Suprapubic skin (tissue), 4 donors: Measurements from ENCODE around the gene HM13. TPM values are rescaled to one million over a fixed set of nuclear protein-coding genes. Genes with fewer than 3 reads are reported as not detected.

Experiments used
- DNase-seq, 2 donors: peaks; one replicate each; pipeline ENCODE4 v3.0.0-alpha.2; 2019; ENCODE audit warnings: low spot score in 2 of 2
- H3K27ac ChIP-seq: fragments of 200-600 bp; sonication (generic); one replicate; pipeline ENCODE4 v1.5.1; 2019
- H3K27me3 ChIP-seq: fragments of 200-600 bp; sonication (generic); one replicate; pipeline ENCODE4 v1.5.1; 2019
- H3K36me3 ChIP-seq: fragments of 200-600 bp; sonication (generic); one replicate; pipeline ENCODE4 v1.5.1; 2019
- H3K4me1 ChIP-seq: fragments of 200-600 bp; sonication (generic); one replicate; pipeline ENCODE4 v1.5.1; 2019
- H3K4me3 ChIP-seq: fragments of 200-600 bp; sonication (generic); one replicate; pipeline ENCODE4 v1.5.1; 2019; ENCODE audit warnings: mild to moderate bottlenecking
- H3K9me3 ChIP-seq: fragments of 200-600 bp; sonication (generic); one replicate; pipeline ENCODE4 v1.5.1; 2019
- EP300 ChIP-seq: sonication (generic); formaldehyde crosslinking; IDR thresholded peaks from one replicate; pipeline ENCODE4 v1.6.1; 2017; ENCODE audit warnings: antibody characterized with exemption
- POLR2A ChIP-seq, 2 donors: fragments of 450-650 bp; IDR thresholded peaks; one replicate each; pipeline ENCODE4 v1.6.1; 2017; ENCODE audit warnings: antibody characterized with exemption in 2 of 2, mild to moderate bottlenecking in 2 of 2, moderate library complexity in 2 of 2
- POLR2AphosphoS5 ChIP-seq, 3 donors: sonication (generic); formaldehyde crosslinking; IDR thresholded peaks; one replicate each; pipeline ENCODE4 v1.6.1; 2017; ENCODE audit warnings: antibody characterized with exemption in 3 of 3
- WGBS: methylation state at CpG from one replicate; pipeline ENCODE4 v1.1.5; 2018; 5-methylcytosine and 5-hydroxymethylcytosine counted together
- total RNA-seq, 4 donors: library from RNA; depleted of rRNA; stranded (reverse); fragments of >200 nt; gene quantifications; one replicate each; pipeline ENCODE4 v1.1.0, GENCODE V29; 2016
- TF ChIP-seq, protein P1 (sequence below), 2 donors: fragments of 200-600 bp in 1 of 2; fragments of 450-650 bp in 1 of 2; sonication (generic) in 1 of 2; IDR thresholded peaks; one replicate each; pipeline ENCODE4 v1.5.1; 2016 to 2019; ENCODE audit warnings: antibody characterized with exemption in 2 of 2, mild to moderate bottlenecking in 1 of 2, moderate library complexity in 1 of 2

HM13 gene
- total RNA-seq, 4 donors from 2014 or later, result 44.3 to 59.7 (median 54.4) TPM

DNA sequence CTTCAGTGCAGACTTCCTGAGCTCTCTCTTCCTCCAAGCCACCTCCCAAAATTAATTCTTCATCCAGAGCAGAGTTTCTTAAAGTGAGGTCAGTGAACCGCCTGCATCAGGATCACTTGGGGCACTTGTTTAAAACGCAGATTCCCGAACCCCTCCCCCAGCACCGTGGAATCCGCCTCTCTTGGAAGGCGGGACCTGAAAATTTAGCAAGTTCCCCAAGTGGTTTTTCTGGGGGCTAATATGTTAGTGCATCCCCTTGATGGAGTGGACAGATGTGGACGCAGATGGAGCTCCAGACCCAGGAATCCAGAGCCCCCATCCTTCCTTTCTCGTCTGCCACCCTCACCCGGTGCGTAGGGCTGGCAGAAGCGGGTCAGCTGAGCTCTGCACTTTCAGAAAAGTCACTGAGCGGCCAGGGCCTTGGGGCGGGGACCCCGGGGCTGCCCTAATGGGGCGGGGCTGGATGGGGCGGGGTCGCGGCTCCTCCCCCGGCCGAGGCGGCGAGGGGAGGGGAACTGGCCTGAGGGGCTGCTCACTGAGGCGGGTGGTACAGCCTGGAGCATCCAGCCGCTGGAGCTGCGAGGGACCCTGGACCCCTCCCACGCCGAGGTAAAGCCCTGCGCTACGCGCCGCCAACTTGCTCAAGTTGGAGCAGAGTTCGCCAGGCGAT is 39.3 kb upstream of the HM13 start, which contains the start of the genes DEFB124 and REM1:
Gene DEFB124, minus strand, starts transcription at position 370 of the 670 bp plus-strand sequence. CDS start 2,114 bp downstream, outside the sequence.
Gene REM1, plus strand, starts transcription at position 531 of the 670 bp plus-strand sequence. CDS start 1,158 bp downstream, outside the sequence.
- Histone ChIP-seq H3K27me3 (peaks cover 16% of the 10 kb centered on the region), H3K36me3 (no peaks in the 10 kb centered on the region), H3K4me1 (peaks cover 24% of the 10 kb centered on the region), H3K9me3 (no peaks in the 10 kb centered on the region), H3K4me3 (peak within 1 kb of the TSS; percentile 52), H3K27ac (no peak within 1 kb of the TSS)
- 14% methylated on average over 11 of the region's 33 CpGs for WGBS
- DNase-seq, result no peak
- TF ChIP-seq, protein P1, sequence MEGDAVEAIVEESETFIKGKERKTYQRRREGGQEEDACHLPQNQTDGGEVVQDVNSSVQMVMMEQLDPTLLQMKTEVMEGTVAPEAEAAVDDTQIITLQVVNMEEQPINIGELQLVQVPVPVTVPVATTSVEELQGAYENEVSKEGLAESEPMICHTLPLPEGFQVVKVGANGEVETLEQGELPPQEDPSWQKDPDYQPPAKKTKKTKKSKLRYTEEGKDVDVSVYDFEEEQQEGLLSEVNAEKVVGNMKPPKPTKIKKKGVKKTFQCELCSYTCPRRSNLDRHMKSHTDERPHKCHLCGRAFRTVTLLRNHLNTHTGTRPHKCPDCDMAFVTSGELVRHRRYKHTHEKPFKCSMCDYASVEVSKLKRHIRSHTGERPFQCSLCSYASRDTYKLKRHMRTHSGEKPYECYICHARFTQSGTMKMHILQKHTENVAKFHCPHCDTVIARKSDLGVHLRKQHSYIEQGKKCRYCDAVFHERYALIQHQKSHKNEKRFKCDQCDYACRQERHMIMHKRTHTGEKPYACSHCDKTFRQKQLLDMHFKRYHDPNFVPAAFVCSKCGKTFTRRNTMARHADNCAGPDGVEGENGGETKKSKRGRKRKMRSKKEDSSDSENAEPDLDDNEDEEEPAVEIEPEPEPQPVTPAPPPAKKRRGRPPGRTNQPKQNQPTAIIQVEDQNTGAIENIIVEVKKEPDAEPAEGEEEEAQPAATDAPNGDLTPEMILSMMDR (IDR thresholded peaks at IDR 0.05), result no peak
- TF ChIP-seq POLR2A (IDR thresholded peaks at IDR 0.05), result no peak
- TF ChIP-seq POLR2AphosphoS5 (IDR thresholded peaks at IDR 0.05), result no peak
- no peak for TF ChIP-seq EP300

DNA sequence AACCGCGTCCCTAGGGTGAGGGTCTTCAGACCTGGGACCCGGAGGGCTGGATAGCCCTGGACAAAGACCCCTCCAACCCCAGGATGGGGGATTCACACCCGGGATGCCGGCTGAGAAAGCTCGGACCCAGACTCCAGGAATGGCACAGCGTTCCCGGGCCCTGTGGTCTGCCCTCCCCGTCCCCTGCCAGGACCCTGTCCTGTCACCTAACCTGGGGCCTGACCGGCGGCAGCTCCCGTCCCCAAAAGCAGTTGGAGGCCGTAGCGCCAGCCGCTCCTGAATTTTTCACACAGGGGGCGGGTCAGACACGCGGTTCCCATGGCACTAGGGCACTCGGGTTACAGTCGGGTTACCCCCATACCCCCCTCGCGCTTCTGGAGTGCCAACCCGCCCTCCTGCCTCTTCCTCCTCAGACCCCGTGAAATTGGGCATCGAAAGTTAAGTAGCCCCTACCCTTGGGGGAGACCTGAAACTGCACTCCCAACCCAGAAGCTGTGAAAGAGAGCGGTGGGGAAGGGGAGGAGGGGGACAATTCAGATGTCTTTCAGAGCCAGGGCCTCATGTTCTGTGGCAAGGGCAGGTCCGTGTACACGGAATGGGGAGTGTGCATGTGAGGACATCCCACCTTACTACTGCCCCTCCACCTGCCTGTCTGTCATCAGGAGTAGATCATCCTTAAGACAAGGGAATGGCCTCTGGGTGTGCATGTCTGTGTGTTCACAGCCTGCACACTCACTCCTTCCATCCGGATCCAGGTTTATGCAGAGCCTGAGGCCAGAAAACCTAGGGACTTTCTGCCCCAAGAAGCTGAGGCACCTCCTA is 38.6 kb upstream of the HM13 start:
- DNase-seq, result peak in 1 of 2 donors; percentile 62

DNA sequence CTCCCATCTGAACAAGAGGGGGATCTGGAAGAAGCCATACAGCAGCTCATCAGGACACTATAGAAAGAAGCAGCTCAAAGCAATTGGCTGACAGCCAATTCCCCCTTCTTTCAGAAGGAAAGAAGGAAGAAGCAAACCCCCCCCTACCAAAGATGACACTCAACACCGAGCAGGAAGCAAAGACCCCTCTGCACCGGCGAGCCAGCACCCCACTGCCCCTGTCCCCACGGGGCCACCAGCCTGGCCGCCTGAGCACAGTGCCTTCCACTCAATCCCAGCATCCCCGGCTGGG is 38.0 kb upstream of the HM13 start:
- H3K27me3 ChIP-seq, result peaks cover 16% of the 10 kb centered on the region
- WGBS, result 71% methylated on average over 6 of the region's 6 CpGs
- TF ChIP-seq POLR2AphosphoS5 (IDR thresholded peaks at IDR 0.05) (no peak), POLR2A (IDR thresholded peaks at IDR 0.05) (no peak), EP300 (no peak)
- TF ChIP-seq, protein P1 (IDR thresholded peaks at IDR 0.05), result no peak
- peaks cover 24% of the 10 kb centered on the region for H3K4me1 ChIP-seq
- no peak overlapping the region for H3K27ac ChIP-seq
- DNase-seq, result no peak
- no peaks in the 10 kb centered on the region for H3K9me3 ChIP-seq
- peak overlapping the region; percentile 52 for H3K4me3 ChIP-seq
- H3K36me3 ChIP-seq, result no peaks in the 10 kb centered on the region

More for the DNA sequence above, 38.6 kb upstream of the HM13 start:
- no peak overlapping the region for H3K27ac ChIP-seq
- H3K36me3 ChIP-seq, result no peaks in the 10 kb centered on the region
- H3K4me1 ChIP-seq, result peaks cover 24% of the 10 kb centered on the region
- 5% methylated on average over 23 of the region's 29 CpGs for WGBS
- TF ChIP-seq, protein P1 (IDR thresholded peaks at IDR 0.05), result no peak
- TF ChIP-seq POLR2A (IDR thresholded peaks at IDR 0.05), result no peak
- no peak for TF ChIP-seq EP300
- TF ChIP-seq POLR2AphosphoS5 (IDR thresholded peaks at IDR 0.05), result no peak
- H3K4me3 ChIP-seq, result peak overlapping the region; percentile 52
- no peaks in the 10 kb centered on the region for H3K9me3 ChIP-seq
- H3K27me3 ChIP-seq, result peaks cover 16% of the 10 kb centered on the region

DNA sequence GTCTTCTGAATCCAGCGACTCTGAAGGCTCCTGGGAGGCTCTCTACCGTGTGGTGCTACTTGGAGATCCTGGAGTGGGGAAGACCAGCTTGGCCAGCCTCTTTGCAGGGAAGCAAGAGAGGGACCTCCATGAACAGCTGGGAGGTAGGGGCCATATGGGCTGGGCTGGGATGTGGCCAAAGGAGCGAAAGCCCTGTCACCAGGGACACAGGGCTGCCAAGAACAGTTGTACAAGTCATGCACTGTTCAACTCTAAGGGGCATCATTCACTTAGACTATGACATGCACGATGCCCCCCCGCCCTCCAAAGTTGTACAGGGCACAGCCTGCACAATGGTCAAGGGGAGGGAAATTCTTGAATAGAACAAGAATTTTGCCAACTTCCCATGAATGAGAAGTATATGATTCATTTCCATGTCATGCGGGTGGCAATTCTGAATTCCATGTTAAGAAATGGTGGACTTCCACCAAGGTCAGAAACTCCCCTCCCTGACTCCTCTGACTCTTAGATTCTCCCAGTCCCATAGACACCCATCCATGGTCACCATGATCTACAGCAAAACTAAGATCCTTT is 37.5 kb upstream of the HM13 start:
- H3K4me1 ChIP-seq, result peaks cover 24% of the 10 kb centered on the region
- WGBS, result 88% methylated on average over 6 of the region's 6 CpGs
- H3K4me3 ChIP-seq, result peak overlapping the region; percentile 52
- TF ChIP-seq EP300 (no peak), POLR2A (IDR thresholded peaks at IDR 0.05) (no peak), POLR2AphosphoS5 (IDR thresholded peaks at IDR 0.05) (no peak)
- TF ChIP-seq, protein P1 (IDR thresholded peaks at IDR 0.05), result no peak
- no peak for DNase-seq
- no peak overlapping the region for H3K27ac ChIP-seq
- no peaks in the 10 kb centered on the region for H3K9me3 ChIP-seq
- H3K36me3 ChIP-seq, result no peaks in the 10 kb centered on the region
- peaks cover 16% of the 10 kb centered on the region for H3K27me3 ChIP-seq

DNA sequence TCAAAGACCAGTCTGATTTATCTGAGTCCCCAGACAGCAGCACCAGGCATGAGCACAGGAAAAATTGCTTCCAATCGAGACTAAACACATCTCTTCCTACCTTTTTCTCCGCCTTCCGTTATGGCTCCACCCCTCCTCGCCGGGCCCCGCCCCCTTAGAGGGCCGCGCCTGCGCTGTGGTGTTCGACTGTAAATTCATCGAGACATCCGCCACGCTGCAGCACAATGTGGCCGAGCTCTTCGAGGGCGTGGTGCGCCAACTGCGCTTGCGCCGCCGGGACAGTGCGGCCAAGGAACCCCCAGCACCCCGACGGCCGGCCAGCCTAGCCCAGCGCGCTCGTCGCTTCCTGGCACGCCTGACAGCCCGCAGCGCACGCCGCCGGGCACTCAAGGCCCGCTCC is 30.2 kb upstream of the HM13 start:
- Histone ChIP-seq H3K4me1 (peaks cover 7% of the 10 kb centered on the region), H3K27me3 (peaks cover 9% of the 10 kb centered on the region), H3K9me3 (no peaks in the 10 kb centered on the region), H3K4me3 (no peak overlapping the region), H3K36me3 (no peaks in the 10 kb centered on the region), H3K27ac (no peak overlapping the region)
- DNase-seq, result no peak
- 53% methylated on average over 31 of the region's 36 CpGs for WGBS
- no peak for TF ChIP-seq POLR2AphosphoS5 (IDR thresholded peaks at IDR 0.05)
- no peak for TF ChIP-seq POLR2A (IDR thresholded peaks at IDR 0.05)
- TF ChIP-seq EP300, result no peak
- TF ChIP-seq, protein P1 (IDR thresholded peaks at IDR 0.05), result no peak
